A673 (cell line): ENCODE data around the gene DPYD.

ENCODE experiments used
- CTCF ChIP-seq: fragments of 300-800, 200-600 bp; sonication (generic); conservative IDR thresholded peaks from 2 replicates; pipeline ENCODE4 v1.5.1; 2017; ENCODE audit warnings: low read depth, mild to moderate bottlenecking, antibody characterized with exemption, low read length, moderate library complexity, mixed read lengths
- EZH2 ChIP-seq: fragments of 200-600 bp; sonication (generic); IDR thresholded peaks from 2 replicates; pipeline ENCODE4 v1.6.1; 2017; ENCODE audit warnings: borderline replicate concordance, low read depth, mild to moderate bottlenecking, mixed read lengths, antibody characterized with exemption, low read length; ENCODE audit not compliant: poor library complexity, severe bottlenecking

- TF ChIP-seq CTCF (no peak), EZH2 (no peak)
Measured at GRCh38 chr1:97827887-97828286, 92.9 kb downstream of the DPYD start.
